Gastroesophageal sphincter (tissue), 4 donors: ENCODE results near the gene GDPD5. TPM values are rescaled to one million over a fixed set of nuclear protein-coding genes. Genes with fewer than 3 reads are reported as not detected.

Experiments
- ATAC-seq: fragments of 150-250 bp; one replicate; pipeline ENCODE4 v1.9.1; 2016; ENCODE audit warnings: mild to moderate bottlenecking, moderate library complexity
- H3K27ac ChIP-seq, 4 donors: fragments of 200-600 bp; sonication (generic) in 3 of 4; 1 replicate in 3 of 4; 2 replicates in 1 of 4; pipeline ENCODE4 v1.5.1; 2016 to 2019
- H3K27me3 ChIP-seq: fragments of 200-600 bp; sonication (generic); one replicate; pipeline ENCODE4 v1.5.1; 2019
- H3K36me3 ChIP-seq, 2 donors: fragments of 200-600 bp; sonication (generic); one replicate each; pipeline ENCODE4 v1.5.1; 2019; ENCODE audit warnings: control low read depth in 1 of 2
- H3K4me1 ChIP-seq, 3 donors: fragments of 200-600 bp; sonication (generic); 1 replicate in 2 of 3; 2 replicates in 1 of 3; pipeline ENCODE4 v1.5.1; 2016 to 2019; ENCODE audit warnings: control low read depth in 2 of 3
- H3K4me3 ChIP-seq, 2 donors: fragments of 200-600 bp; sonication (generic); one replicate each; pipeline ENCODE4 v1.5.1; 2019; ENCODE audit warnings: mild to moderate bottlenecking in 1 of 2, moderate library complexity in 1 of 2
- H3K9me3 ChIP-seq, 3 donors: fragments of 200-600 bp; sonication (generic); one replicate each; pipeline ENCODE4 v1.5.1; 2017 to 2019; ENCODE audit warnings: control low read depth in 2 of 3
- CTCF ChIP-seq, 4 experiments: fragments of 200-600 bp in 2 of 4; fragments of 450-650 bp in 2 of 4; sonication (generic) in 1 of 4; IDR thresholded peaks; one replicate each; pipeline ENCODE4 v1.5.1; 2017 to 2019; ENCODE audit warnings: antibody characterized with exemption in 4 of 4, mild to moderate bottlenecking in 2 of 4, moderate library complexity in 2 of 4
- EP300 ChIP-seq: sonication (generic); formaldehyde crosslinking; IDR thresholded peaks from one replicate; pipeline ENCODE4 v1.6.1; 2017; ENCODE audit warnings: antibody characterized with exemption, mild to moderate bottlenecking
- POLR2A ChIP-seq, 2 donors: fragments of 450-650 bp; IDR thresholded peaks; one replicate each; pipeline ENCODE4 v1.6.1; 2017; ENCODE audit warnings: antibody characterized with exemption in 2 of 2, mild to moderate bottlenecking in 2 of 2, moderate library complexity in 1 of 2
- POLR2AphosphoS5 ChIP-seq: sonication (generic); formaldehyde crosslinking; IDR thresholded peaks from one replicate; pipeline ENCODE4 v1.6.1; 2017; ENCODE audit warnings: antibody characterized with exemption
- WGBS, 2 donors: methylation state at CpG; one replicate each; pipeline ENCODE4 v1.1.5; 2018; ENCODE audit warnings: low coverage in 1 of 2; 5-methylcytosine and 5-hydroxymethylcytosine counted together
- total RNA-seq, 4 donors: library from RNA; depleted of rRNA; stranded (reverse); fragments of >200 nt; gene quantifications; one replicate each; pipeline ENCODE4 v1.1.0, GENCODE V29; 2016

The GDPD5 gene
- total RNA-seq, 4 donors from 2014 or later, result 3.8 to 9.3 (median 6.4) TPM

GRCh38 chr11:75439026-75439425, 86.7 kb downstream of the GDPD5 start:
- H3K4me3 ChIP-seq, result no peak overlapping the region
- no peak overlapping the region for H3K27ac ChIP-seq
- no peaks in the 10 kb centered on the region for H3K9me3 ChIP-seq
- peaks cover 0 to 11% (median 0%) of the 10 kb centered on the region in 3 donors for H3K4me1 ChIP-seq
- peaks cover 4% of the 10 kb centered on the region for H3K27me3 ChIP-seq
- ATAC-seq, result no peak
- no peak for TF ChIP-seq CTCF (IDR thresholded peaks at IDR 0.05)
- 65 to 67% methylated on average over 6 to 10 of the region's 14 CpGs for whole genome bisulfite sequencing, 2 donors
- H3K36me3 ChIP-seq, result peaks cover 0 to 19% of the 10 kb centered on the region in 2 donors

GRCh38 chr11:75437966-75438659, 87.6 kb downstream of the GDPD5 start:
- peaks cover 13% of the 10 kb centered on the region for H3K27me3 ChIP-seq
- H3K4me3 ChIP-seq, result no peak overlapping the region
- TF ChIP-seq CTCF (IDR thresholded peaks at IDR 0.05) (no peak), POLR2A (IDR thresholded peaks at IDR 0.05) (no peak), EP300 (no peak), POLR2AphosphoS5 (no peak)
- no peaks in the 10 kb centered on the region for H3K9me3 ChIP-seq
- peaks cover 0 to 19% of the 10 kb centered on the region in 2 donors for H3K36me3 ChIP-seq
- no peak for ATAC-seq
- peaks cover 0 to 11% (median 0%) of the 10 kb centered on the region in 3 donors for H3K4me1 ChIP-seq
- 88 to 93% methylated on average over 8 to 10 of the region's 13 CpGs for WGBS, 2 donors
- no peak overlapping the region for H3K27ac ChIP-seq

GRCh38 chr11:75436806-75437205, 88.9 kb downstream of the GDPD5 start:
- Histone ChIP-seq H3K27ac (no peak overlapping the region), H3K27me3 (peaks cover 26% of the 10 kb centered on the region), H3K4me3 (no peak overlapping the region), H3K9me3 (no peaks in the 10 kb centered on the region), H3K36me3 (peaks cover 0 to 19% of the 10 kb centered on the region in 2 donors), H3K4me1 (peaks cover 0 to 10% (median 0%) of the 10 kb centered on the region in 3 donors)
- TF ChIP-seq POLR2A (IDR thresholded peaks at IDR 0.05) (no peak), CTCF (IDR thresholded peaks at IDR 0.05) (no peak), POLR2AphosphoS5 (no peak), EP300 (no peak)
- ATAC-seq, result no peak
- WGBS, 2 donors, result no CpG with 5 or more reads among the region's 9 CpGs

- no CpG with 5 or more reads among the region's 9 CpGs for WGBS, 2 donors
- Histone ChIP-seq H3K36me3 (peaks cover 0 to 12% of the 10 kb centered on the region in 2 donors), H3K27me3 (peaks cover 38% of the 10 kb centered on the region), H3K4me1 (peaks cover 0 to 11% (median 1%) of the 10 kb centered on the region in 3 donors), H3K9me3 (no peaks in the 10 kb centered on the region), H3K27ac (no peak overlapping the region), H3K4me3 (no peak overlapping the region)
- no peak for ATAC-seq
- TF ChIP-seq POLR2AphosphoS5, result no peak
- TF ChIP-seq EP300, result no peak
- no peak for TF ChIP-seq CTCF (IDR thresholded peaks at IDR 0.05)
- no peak for TF ChIP-seq POLR2A (IDR thresholded peaks at IDR 0.05)
These were observed 90.2 kb downstream of the GDPD5 start for GRCh38 chr11:75435571-75435925.

GRCh38 chr11:75434886-75435570, 90.7 kb downstream of the GDPD5 start:
- Histone ChIP-seq H3K9me3 (no peaks in the 10 kb centered on the region), H3K4me3 (no peak overlapping the region), H3K4me1 (peaks cover 0 to 16% (median 4%) of the 10 kb centered on the region in 3 donors), H3K27me3 (peaks cover 44% of the 10 kb centered on the region), H3K36me3 (peaks cover 0 to 12% of the 10 kb centered on the region in 2 donors), H3K27ac (no peak overlapping the region)
- no CpG with 5 or more reads among the region's 12 CpGs for WGBS, 2 donors
- TF ChIP-seq POLR2A (IDR thresholded peaks at IDR 0.05) (no peak), POLR2AphosphoS5 (no peak), EP300 (no peak), CTCF (IDR thresholded peaks at IDR 0.05) (no peak)
- ATAC-seq, result no peak
